Esophagus squamous epithelium (tissue), 4 donors: ENCODE results near the gene ANXA2.
"Not testable (repeated sequence)": the region's sequence is repeated elsewhere in the genome, so short reads cannot be mapped to it uniquely, and the experiment has no call there.

ENCODE experiments used
- CTCF ChIP-seq, 6 experiments: fragments of 450-650 bp in 4 of 6; fragments of 200-600 bp in 2 of 6; sonication (generic) in 2 of 6; IDR thresholded peaks; one replicate each; pipeline ENCODE4 v1.5.1; 2016 to 2019; ENCODE audit warnings: antibody characterized with exemption in 6 of 6, mild to moderate bottlenecking in 4 of 6, moderate library complexity in 4 of 6
- POLR2A ChIP-seq, 4 donors: fragments of 450-650 bp; IDR thresholded peaks; one replicate each; pipeline ENCODE4 v1.6.1; 2017; ENCODE audit warnings: antibody characterized with exemption in 4 of 4, mild to moderate bottlenecking in 4 of 4, moderate library complexity in 3 of 4

GRCh38 chr15:60359738-60360137, 38.0 kb downstream of the ANXA2 start:
- peak in 5 of 6 experiments; percentile 52 to 68 (median 61) for TF ChIP-seq CTCF (IDR thresholded peaks at IDR 0.05)
- not testable (repeated sequence) for TF ChIP-seq POLR2A (IDR thresholded peaks at IDR 0.05)
